H1 (cell line): ENCODE measurements around the gene PSORS1C1. TPM values are rescaled to one million over a fixed set of nuclear protein-coding genes. Genes with fewer than 3 reads are reported as not detected.

Experiments used
- EP300 ChIP-seq, 2 experiments: IDR thresholded peaks; 1 replicate in 1 of 2; 2 replicates in 1 of 2; pipeline ENCODE4 v1.6.1; 2011 to 2012; ENCODE audit warnings: low read depth in 2 of 2, low read length in 2 of 2, mild to moderate bottlenecking in 2 of 2, borderline replicate concordance in 1 of 2, inconsistent platforms in 1 of 2, moderate library complexity in 1 of 2
- FOSL1 ChIP-seq: IDR thresholded peaks from 2 replicates; pipeline ENCODE4 v1.6.1; 2011; ENCODE audit warnings: mild to moderate bottlenecking, low read depth, low read length, moderate library complexity; ENCODE audit not compliant: insufficient read depth
- JUND ChIP-seq: IDR thresholded peaks from 2 replicates; pipeline ENCODE4 v1.6.1; 2011; ENCODE audit warnings: mild to moderate bottlenecking, improper control_type of control experiment, low read length
- POU5F1 ChIP-seq: IDR thresholded peaks from 2 replicates; pipeline ENCODE4 v1.6.1; 2011; ENCODE audit warnings: low read depth, mild to moderate bottlenecking, low read length, moderate library complexity
- RBBP5 ChIP-seq: IDR thresholded peaks from 2 replicates; pipeline ENCODE4 v1.7.1; 2012; ENCODE audit warnings: low read depth, mild to moderate bottlenecking, inconsistent platforms, low read length, moderate library complexity, borderline replicate concordance
- RFX5 ChIP-seq: IDR thresholded peaks from 2 replicates; pipeline ENCODE4 v1.6.1; 2011; ENCODE audit warnings: low read depth, low read length, improper control_type of control experiment, borderline replicate concordance
- TAF1 ChIP-seq: IDR thresholded peaks from 2 replicates; pipeline ENCODE4 v1.6.1; 2011; ENCODE audit warnings: mild to moderate bottlenecking, low read depth, low read length
- polyA plus RNA-seq, 7 experiments: library from polyadenylated mRNA; depleted of rRNA in 3 of 7; stranded (reverse) in 5 of 7; unstranded in 2 of 7; fragments of >200 nt in 5 of 7; fragments of 200-250 nt in 2 of 7; gene quantifications; 1 replicate in 5 of 7; 2 replicates in 1 of 7; 4 replicates in 1 of 7; pipeline versions ENCODE4 v1.2.1 to v1.2.3, GENCODE V29; 2011 to 2013; ENCODE audit warnings: missing spikeins in 2 of 7, mixed read lengths in 2 of 7
- total RNA-seq: library from RNA; stranded (reverse); fragmentation: NEBNext Ultra II Directional; extraction: Animal tissue kit (Norgen Biotek cat#: 25700); gene quantifications from 2 replicates; pipeline ENCODE4 v1.2.1, GENCODE V29; 2021
- TF ChIP-seq, protein P1 (sequence below): fragments of 300-600 bp; sonication (generic); IDR thresholded peaks from 2 replicates; pipeline ENCODE4 v1.7.1; 2012; ENCODE audit warnings: low read length, moderate library complexity, mild to moderate bottlenecking, inconsistent platforms; ENCODE audit not compliant: insufficient replicate concordance

Gene PSORS1C1
- total and polyA plus RNA-seq, 2 of the 8 experiments (the other 6 are each of a cell fraction or from before 2014, with no cell fraction given), result 0.12 to 0.52 TPM

DNA sequence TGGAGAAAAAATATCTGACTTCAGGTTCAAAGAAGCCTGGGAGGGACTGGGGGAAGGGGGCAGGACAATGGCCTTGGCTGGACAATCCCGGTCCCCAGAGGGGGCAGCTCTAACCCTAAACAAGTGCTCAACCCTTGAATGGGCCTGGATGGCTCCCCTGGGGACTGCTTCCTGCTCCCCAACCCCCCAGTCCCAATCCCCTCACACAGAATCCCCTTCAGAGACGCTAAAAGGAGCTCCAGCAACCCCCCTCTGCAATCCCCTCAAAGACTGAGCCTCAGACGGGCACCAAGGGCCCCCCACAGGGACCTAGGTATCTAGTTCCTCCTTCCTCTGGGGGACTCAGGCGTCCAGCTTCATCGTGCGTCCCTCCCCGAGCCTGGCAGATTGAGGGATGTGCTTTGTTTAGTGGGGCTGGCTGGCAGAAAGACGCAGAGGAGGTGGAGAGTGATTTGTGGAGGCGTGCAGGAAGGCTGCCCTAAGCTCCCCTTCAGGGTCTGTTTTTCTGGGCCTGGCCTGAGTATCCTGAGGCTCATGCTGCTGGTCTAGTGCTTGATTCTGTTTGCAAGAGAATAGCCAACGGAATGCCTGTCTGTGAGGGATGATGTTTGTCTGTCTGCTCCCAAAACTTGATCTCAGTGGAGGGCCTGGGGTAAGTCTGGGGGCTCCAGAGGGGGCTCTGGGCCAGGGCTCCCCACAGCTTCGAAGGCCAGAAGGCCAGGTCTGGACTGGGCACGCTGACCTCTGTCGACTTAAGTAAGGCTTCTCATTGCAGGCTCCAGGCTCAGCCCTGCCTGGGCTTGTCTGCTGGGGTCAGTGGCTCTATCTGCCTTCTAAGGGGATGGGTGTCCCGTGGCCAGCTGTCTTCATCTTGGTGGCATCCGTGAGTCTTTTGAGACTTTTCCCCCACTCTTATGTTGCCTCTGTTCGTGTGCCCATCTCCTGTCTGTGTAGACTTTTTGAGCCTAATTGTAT, 57.6 kb downstream of the PSORS1C1 start (continued):
- peak; percentile 62; the same call in 1 of the 2 replicates for TF ChIP-seq RBBP5
- peak; percentile 64; the same call in 1 of the 2 replicates for TF ChIP-seq TAF1
- peak; percentile 16; the same call in 1 of the 2 replicates for TF ChIP-seq POU5F1
- TF ChIP-seq RFX5, result no peak
- TF ChIP-seq, protein P1, sequence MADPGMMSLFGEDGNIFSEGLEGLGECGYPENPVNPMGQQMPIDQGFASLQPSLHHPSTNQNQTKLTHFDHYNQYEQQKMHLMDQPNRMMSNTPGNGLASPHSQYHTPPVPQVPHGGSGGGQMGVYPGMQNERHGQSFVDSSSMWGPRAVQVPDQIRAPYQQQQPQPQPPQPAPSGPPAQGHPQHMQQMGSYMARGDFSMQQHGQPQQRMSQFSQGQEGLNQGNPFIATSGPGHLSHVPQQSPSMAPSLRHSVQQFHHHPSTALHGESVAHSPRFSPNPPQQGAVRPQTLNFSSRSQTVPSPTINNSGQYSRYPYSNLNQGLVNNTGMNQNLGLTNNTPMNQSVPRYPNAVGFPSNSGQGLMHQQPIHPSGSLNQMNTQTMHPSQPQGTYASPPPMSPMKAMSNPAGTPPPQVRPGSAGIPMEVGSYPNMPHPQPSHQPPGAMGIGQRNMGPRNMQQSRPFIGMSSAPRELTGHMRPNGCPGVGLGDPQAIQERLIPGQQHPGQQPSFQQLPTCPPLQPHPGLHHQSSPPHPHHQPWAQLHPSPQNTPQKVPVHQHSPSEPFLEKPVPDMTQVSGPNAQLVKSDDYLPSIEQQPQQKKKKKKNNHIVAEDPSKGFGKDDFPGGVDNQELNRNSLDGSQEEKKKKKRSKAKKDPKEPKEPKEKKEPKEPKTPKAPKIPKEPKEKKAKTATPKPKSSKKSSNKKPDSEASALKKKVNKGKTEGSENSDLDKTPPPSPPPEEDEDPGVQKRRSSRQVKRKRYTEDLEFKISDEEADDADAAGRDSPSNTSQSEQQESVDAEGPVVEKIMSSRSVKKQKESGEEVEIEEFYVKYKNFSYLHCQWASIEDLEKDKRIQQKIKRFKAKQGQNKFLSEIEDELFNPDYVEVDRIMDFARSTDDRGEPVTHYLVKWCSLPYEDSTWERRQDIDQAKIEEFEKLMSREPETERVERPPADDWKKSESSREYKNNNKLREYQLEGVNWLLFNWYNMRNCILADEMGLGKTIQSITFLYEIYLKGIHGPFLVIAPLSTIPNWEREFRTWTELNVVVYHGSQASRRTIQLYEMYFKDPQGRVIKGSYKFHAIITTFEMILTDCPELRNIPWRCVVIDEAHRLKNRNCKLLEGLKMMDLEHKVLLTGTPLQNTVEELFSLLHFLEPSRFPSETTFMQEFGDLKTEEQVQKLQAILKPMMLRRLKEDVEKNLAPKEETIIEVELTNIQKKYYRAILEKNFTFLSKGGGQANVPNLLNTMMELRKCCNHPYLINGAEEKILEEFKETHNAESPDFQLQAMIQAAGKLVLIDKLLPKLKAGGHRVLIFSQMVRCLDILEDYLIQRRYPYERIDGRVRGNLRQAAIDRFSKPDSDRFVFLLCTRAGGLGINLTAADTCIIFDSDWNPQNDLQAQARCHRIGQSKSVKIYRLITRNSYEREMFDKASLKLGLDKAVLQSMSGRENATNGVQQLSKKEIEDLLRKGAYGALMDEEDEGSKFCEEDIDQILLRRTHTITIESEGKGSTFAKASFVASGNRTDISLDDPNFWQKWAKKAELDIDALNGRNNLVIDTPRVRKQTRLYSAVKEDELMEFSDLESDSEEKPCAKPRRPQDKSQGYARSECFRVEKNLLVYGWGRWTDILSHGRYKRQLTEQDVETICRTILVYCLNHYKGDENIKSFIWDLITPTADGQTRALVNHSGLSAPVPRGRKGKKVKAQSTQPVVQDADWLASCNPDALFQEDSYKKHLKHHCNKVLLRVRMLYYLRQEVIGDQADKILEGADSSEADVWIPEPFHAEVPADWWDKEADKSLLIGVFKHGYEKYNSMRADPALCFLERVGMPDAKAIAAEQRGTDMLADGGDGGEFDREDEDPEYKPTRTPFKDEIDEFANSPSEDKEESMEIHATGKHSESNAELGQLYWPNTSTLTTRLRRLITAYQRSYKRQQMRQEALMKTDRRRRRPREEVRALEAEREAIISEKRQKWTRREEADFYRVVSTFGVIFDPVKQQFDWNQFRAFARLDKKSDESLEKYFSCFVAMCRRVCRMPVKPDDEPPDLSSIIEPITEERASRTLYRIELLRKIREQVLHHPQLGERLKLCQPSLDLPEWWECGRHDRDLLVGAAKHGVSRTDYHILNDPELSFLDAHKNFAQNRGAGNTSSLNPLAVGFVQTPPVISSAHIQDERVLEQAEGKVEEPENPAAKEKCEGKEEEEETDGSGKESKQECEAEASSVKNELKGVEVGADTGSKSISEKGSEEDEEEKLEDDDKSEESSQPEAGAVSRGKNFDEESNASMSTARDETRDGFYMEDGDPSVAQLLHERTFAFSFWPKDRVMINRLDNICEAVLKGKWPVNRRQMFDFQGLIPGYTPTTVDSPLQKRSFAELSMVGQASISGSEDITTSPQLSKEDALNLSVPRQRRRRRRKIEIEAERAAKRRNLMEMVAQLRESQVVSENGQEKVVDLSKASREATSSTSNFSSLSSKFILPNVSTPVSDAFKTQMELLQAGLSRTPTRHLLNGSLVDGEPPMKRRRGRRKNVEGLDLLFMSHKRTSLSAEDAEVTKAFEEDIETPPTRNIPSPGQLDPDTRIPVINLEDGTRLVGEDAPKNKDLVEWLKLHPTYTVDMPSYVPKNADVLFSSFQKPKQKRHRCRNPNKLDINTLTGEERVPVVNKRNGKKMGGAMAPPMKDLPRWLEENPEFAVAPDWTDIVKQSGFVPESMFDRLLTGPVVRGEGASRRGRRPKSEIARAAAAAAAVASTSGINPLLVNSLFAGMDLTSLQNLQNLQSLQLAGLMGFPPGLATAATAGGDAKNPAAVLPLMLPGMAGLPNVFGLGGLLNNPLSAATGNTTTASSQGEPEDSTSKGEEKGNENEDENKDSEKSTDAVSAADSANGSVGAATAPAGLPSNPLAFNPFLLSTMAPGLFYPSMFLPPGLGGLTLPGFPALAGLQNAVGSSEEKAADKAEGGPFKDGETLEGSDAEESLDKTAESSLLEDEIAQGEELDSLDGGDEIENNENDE, result peak; percentile 46
- peak; percentile 72 to 98; a peak in 2 of 3 replicates for TF ChIP-seq EP300 (IDR thresholded peaks at IDR 0.05; ENCODE audit: borderline replicate concordance in 1 of 2, low read depth in 2 of 2, low read length in 2 of 2)
- no peak for TF ChIP-seq FOSL1
- no peak for TF ChIP-seq JUND
